ENCODE data around the gene EHMT1.
A peak's percentile ranks its signal among the peaks of the same experiment; 100 is the strongest.
"Not testable (repeated sequence)": the region's sequence is repeated elsewhere in the genome, so short reads cannot be mapped to it uniquely, and the experiment has no call there.

Gene EHMT1

DNA sequence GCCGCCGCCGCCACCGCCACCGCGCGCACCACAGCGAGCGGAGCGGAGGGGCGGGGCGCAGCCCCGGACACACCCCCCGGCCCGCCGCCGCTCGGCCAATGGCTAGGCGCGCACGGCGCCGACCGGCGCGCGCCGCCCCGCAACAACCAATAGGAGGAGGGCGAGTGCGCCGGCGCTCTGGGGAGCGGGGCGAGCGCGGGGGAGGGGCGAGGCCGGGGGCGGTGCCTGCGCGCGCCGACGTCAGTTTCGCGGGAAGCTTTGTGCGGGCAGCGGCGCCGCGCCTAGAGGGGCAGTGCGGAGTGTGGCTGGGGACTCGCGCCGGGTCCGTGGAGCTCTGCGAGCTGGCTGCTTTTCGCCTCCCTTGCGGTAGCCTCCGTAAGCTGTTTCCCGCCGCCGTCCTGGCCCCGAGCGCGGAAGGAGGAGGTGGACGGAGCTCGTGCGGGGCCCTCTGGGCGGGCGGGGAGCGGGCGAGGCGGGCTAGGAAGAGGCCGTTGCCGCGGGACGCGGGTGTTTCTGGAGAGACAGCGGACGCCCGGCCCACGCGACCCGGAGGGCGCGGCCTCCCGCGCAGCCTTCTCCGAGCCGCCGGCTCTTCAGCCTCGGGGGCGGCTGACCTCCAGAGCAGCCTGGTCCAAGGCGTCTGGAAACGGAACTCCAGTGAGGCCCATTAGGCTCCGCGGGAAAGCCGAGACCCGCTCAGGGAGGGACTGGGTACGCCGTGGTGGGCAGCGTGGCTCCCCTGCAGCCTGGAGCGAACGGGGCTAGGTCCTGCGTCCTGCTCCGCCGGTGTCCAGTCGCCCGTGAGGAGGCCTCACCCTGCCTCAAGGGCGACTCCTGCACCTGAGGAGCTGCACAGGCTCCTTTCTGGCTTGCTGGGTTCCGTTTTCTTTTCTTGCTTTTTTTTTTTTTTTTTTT lies 28.1 kb upstream of the EHMT1 start, which contains the start of gene ZMYND19:
Gene ZMYND19 (minus strand): TSS at position 44 of the 915 bp plus-strand sequence. CDS start 249 bp downstream, outside the sequence.
- peak; percentile 54 for DNase-seq (ENCODE audit: extremely low read depth, low read depth)

DNA sequence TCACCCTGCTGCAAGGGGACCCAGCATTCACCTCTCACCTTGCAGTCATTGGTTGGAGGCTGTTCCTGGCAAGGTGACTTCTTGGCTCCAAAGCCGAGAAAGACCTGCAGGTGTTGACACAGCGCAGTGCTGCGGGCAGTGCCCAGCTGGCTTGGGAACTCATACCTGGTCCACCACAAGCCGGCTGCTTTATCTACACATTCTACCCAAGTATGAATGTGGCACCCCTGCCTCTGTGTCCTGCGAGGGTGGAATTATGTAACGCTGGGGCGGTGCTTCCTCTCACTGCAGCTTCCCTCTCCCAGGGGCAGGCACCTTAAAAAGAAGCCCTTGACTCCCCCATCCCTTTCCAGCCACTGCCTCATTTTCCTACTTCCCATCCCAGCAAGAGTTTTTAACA lies 26.0 kb upstream of the EHMT1 start:
- TF ChIP-seq, protein P1, sequence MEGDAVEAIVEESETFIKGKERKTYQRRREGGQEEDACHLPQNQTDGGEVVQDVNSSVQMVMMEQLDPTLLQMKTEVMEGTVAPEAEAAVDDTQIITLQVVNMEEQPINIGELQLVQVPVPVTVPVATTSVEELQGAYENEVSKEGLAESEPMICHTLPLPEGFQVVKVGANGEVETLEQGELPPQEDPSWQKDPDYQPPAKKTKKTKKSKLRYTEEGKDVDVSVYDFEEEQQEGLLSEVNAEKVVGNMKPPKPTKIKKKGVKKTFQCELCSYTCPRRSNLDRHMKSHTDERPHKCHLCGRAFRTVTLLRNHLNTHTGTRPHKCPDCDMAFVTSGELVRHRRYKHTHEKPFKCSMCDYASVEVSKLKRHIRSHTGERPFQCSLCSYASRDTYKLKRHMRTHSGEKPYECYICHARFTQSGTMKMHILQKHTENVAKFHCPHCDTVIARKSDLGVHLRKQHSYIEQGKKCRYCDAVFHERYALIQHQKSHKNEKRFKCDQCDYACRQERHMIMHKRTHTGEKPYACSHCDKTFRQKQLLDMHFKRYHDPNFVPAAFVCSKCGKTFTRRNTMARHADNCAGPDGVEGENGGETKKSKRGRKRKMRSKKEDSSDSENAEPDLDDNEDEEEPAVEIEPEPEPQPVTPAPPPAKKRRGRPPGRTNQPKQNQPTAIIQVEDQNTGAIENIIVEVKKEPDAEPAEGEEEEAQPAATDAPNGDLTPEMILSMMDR (IDR thresholded peaks at IDR 0.05; ENCODE audit: low read depth, low read length) = no peak
- DNase-seq (ENCODE audit: extremely low read depth, low read depth) = no peak

More for the DNA sequence above, 28.1 kb upstream of the EHMT1 start, which contains the start of gene ZMYND19:
- TF ChIP-seq, protein P1 (IDR thresholded peaks at IDR 0.05; ENCODE audit: low read depth, low read length) = no peak

DNA sequence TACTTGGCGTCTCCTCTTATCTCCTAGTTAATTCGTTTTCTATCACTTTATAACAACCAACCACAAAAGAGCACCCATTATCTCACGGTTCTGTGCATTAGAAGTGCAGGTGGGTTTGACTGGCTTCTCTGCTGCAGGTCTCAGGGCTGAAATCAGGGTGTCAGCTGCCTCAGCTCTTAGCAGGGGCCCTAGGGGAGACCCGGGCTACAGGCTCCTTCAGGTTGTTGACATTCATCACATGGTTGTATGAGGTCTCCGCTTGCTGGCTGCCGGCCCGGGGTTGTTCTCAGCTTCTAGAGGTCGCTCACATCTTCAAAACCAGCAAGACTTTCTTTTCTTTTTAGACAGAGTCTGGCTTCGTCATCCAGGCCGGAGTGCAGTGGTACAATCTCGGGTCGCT lies 25.6 kb upstream of the EHMT1 start:
- no peak for DNase-seq (ENCODE audit: extremely low read depth, low read depth)
- TF ChIP-seq, protein P1 (IDR thresholded peaks at IDR 0.05; ENCODE audit: low read depth, low read length) = no peak

DNA sequence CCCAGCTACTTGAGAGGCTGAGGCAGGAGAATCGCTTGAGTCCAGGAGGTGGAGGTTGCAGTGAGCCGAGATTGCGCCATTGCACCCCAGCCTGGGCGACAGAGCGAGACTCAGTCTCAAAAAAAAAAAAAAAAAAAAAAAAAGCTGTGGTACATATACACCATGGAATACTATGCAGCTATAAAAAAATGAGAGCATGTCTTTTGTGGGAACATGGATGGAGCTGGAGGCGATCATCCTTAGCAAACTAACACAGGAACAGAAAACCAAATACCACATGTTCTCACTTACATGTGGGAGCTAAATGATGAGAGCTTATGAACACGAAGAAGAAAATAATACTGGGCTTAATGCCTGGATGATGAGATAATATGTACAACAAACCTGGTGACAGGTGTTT lies 22.2 kb upstream of the EHMT1 start:
- DNase-seq (ENCODE audit: extremely low read depth, low read depth) = not testable (repeated sequence)

DNA sequence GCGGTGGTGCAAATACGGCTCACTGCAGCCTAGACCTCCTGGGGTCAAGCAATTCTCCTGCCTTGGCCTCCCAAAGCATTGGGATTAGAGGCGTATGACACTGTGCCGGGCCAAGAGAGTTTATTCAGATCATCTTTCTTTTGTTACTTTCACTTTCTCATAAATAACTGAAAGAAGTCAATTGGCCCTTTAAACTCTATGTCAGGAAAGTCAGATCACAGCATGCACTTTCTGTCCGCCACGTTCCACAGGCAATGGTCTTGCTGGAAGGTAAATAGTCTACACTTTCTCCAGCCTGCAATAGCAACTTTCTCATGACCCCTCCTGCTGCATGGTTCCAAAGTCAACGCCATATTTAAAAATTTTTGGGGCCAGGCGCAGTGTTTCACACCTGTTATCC lies 19.9 kb upstream of the EHMT1 start:
- TF ChIP-seq, protein P1 (IDR thresholded peaks at IDR 0.05; ENCODE audit: low read depth, low read length) = no peak
- DNase-seq (ENCODE audit: extremely low read depth, low read depth) = no peak

DNA sequence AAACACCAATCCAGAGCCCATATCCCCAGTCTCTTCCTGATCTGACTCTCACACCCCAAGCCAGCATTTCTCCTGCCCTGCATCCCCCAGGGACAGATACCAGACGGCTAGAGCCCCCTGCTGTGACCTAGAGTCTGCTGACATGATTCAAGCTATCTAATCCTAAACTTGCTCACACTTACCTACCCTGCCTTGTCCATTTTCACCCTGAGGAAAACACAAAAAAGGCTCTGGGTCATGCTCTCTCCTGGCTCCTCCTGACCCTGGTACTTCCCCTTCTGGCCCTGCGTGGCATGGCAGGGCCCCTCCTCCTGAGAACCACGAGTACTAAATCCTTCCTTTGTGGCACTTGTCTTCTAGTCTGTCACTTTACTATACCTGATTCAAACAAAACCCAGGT lies 16.1 kb upstream of the EHMT1 start:
- TF ChIP-seq, protein P1 (IDR thresholded peaks at IDR 0.05; ENCODE audit: low read depth, low read length) = no peak
- DNase-seq (ENCODE audit: extremely low read depth, low read depth) = no peak

DNA sequence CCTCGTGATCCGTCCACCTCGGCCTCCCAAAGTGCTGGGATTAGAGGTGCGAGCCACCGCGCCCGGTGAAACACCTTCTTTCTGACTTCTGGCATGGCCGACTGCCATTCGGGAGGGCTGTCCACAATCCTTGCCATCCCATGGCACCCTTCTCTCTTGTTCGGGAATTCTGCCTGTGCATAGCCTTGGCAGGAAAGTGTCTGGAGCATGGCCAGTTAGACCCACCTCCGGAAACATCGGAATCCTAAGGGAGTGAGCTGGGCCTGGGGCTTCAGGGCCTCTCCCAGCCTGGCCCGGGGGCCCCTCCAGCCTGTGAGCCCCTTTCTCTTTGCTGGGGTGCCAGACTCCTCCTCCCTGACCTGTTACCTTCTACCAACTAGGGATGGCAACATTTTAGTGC lies 14.9 kb upstream of the EHMT1 start:
- no peak for DNase-seq (ENCODE audit: extremely low read depth, low read depth)
- TF ChIP-seq, protein P1 (IDR thresholded peaks at IDR 0.05; ENCODE audit: low read depth, low read length) = no peak
